A549 (cell line): Measurements from ENCODE around the gene MITF. TPM values are rescaled to one million over a fixed set of nuclear protein-coding genes. Genes with fewer than 3 reads are reported as not detected.

ENCODE experiments used
- ATAC-seq, 2 experiments: fragments of 200-7000 bp in 1 of 2; fragments of >200 bp in 1 of 2; cut with Nextera tagmentation in 1 of 2; cut with Tn5 transposase in 1 of 2; 3 replicates each; pipeline versions ENCODE4 v1.8.0 to v1.9.1; 2018 to 2020; ENCODE audit warnings: mild to moderate bottlenecking in 1 of 2, moderate library complexity in 1 of 2
- CTCF ChIA-PET: fragments of 300-600 bp; sonication (Branson Sonifier 250); formaldehyde crosslinking; extraction: SDS; loops from one replicate; lab custom pipeline; 2021; ENCODE audit warnings: antibody characterized with exemption, inconsistent platforms; lab: Yijun Ruan, JAX
- POLR2A ChIA-PET: fragments of 350-600 bp; formaldehyde crosslinking; extraction: SDS; loops from one replicate; lab custom pipeline; 2021; ENCODE audit warnings: antibody characterized with exemption, inconsistent platforms; lab: Yijun Ruan, JAX
- DNase-seq, 2 experiments: peaks; one replicate each; pipeline versions ENCODE4 v3.0.0 to v3.0.0-alpha.2; 2011 to 2016; ENCODE audit warnings: low read depth in 1 of 2, low spot score in 1 of 2
- FAIRE-seq: peaks from 2 replicates; lab custom pipeline; 2011; peaks lifted over from hg19 to GRCh38; lab: Jason Lieb, UNC
- H3K27ac ChIP-seq, 2 experiments: fragments of >200 bp; sonication (Bioruptor Twin); formaldehyde crosslinking; 3 replicates each; pipeline ENCODE4 v1.5.1; 2016 to 2017
- H3K4me1 ChIP-seq: fragments of >200 bp; sonication (Bioruptor Twin); formaldehyde crosslinking; 3 replicates; pipeline ENCODE4 v1.6.1; 2016
- H3K4me2 ChIP-seq: fragments of >200 bp; sonication (Bioruptor Twin); formaldehyde crosslinking; 3 replicates; pipeline ENCODE4 v1.6.1; 2016
- H3K4me3 ChIP-seq: fragments of >200 bp; sonication (Bioruptor Twin); formaldehyde crosslinking; 3 replicates; pipeline ENCODE4 v1.5.1; 2016
- H3K9me3 ChIP-seq: fragments of >200 bp; sonication (Bioruptor Twin); formaldehyde crosslinking; 3 replicates; pipeline ENCODE4 v1.6.1; 2016
- BHLHE40 ChIP-seq: IDR thresholded peaks from 2 replicates; pipeline ENCODE4 v1.6.1; 2012; ENCODE audit warnings: low read depth, low read length, inconsistent platforms
- CBX8 ChIP-seq: fragments of 200-600 bp; sonication (generic); IDR thresholded peaks from 2 replicates; pipeline ENCODE4 v1.6.1; 2016
- CEBPB ChIP-seq, 2 experiments: fragments of >200 bp in 1 of 2; sonication (Bioruptor Twin) in 1 of 2; formaldehyde crosslinking in 1 of 2; IDR thresholded peaks; 2 replicates each; pipeline ENCODE4 v1.6.1; 2012 to 2016
- CTCF ChIP-seq: fragments of >200 bp; sonication (Bioruptor Twin); formaldehyde crosslinking; IDR thresholded peaks from 3 replicates; pipeline ENCODE4 v1.5.1; 2016
- E2F6 ChIP-seq: IDR thresholded peaks from 2 replicates; pipeline ENCODE4 v1.6.1; 2012; ENCODE audit warnings: low read depth, borderline replicate concordance
- EHF ChIP-seq: fragments of 250-450 bp; sonication (Bioruptor Pico); IDR thresholded peaks from 2 replicates; pipeline ENCODE4 v1.5.0; 2020; ENCODE audit warnings: mild to moderate bottlenecking
- EHMT2 ChIP-seq: fragments of 200-600 bp; sonication (generic); IDR thresholded peaks from 2 replicates; pipeline ENCODE4 v1.6.1; 2016; ENCODE audit warnings: antibody characterized with exemption, low read depth, mild to moderate bottlenecking, moderate library complexity
- EP300 ChIP-seq, 2 experiments: fragments of >200 bp; sonication (Bioruptor Twin); formaldehyde crosslinking; IDR thresholded peaks; 2 replicates in 1 of 2; 3 replicates in 1 of 2; pipeline ENCODE4 v1.6.1; 2016 to 2017
- ESRRA ChIP-seq: fragments of 150-350 bp; IDR thresholded peaks from 2 replicates; pipeline ENCODE4 v1.6.1; 2014; ENCODE audit warnings: mild to moderate bottlenecking, low read length, borderline replicate concordance
- FOSB ChIP-seq: fragments of 250-450 bp; sonication (Bioruptor Pico); IDR thresholded peaks from 2 replicates; pipeline ENCODE4 v1.5.0; 2020; ENCODE audit warnings: mild to moderate bottlenecking, moderate library complexity
- FOSL2 ChIP-seq, 2 experiments: fragments of 450-650 bp in 1 of 2; fragments of >200 bp in 1 of 2; sonication (Bioruptor Twin) in 1 of 2; formaldehyde crosslinking; IDR thresholded peaks; 2 replicates each; pipeline versions ENCODE4 v1.5.0 to v1.6.1; 2016 to 2020; ENCODE audit warnings: mild to moderate bottlenecking in 1 of 2, moderate library complexity in 1 of 2
- FOXS1 ChIP-seq: fragments of 250-450 bp; sonication (Bioruptor Pico); IDR thresholded peaks from 2 replicates; pipeline ENCODE4 v1.5.0; 2020; ENCODE audit warnings: mild to moderate bottlenecking, moderate library complexity
- GATA3 ChIP-seq: IDR thresholded peaks from 2 replicates; pipeline ENCODE4 v1.6.1; 2012; ENCODE audit warnings: borderline replicate concordance
- HEYL ChIP-seq: fragments of 250-450 bp; sonication (Bioruptor Pico); IDR thresholded peaks from 2 replicates; pipeline ENCODE4 v1.8.0; 2021; ENCODE audit warnings: mild to moderate bottlenecking, moderate library complexity
- JUNB ChIP-seq: fragments of >200 bp; sonication (Bioruptor Twin); formaldehyde crosslinking; IDR thresholded peaks from 2 replicates; pipeline ENCODE4 v1.6.1; 2016
- POLR2AphosphoS2 ChIP-seq: conservative IDR thresholded peaks from 2 replicates; pipeline ENCODE4 v1.6.1; 2012; ENCODE audit warnings: low read length, improper control_type of control experiment, inconsistent platforms
- RAD21 ChIP-seq, 2 experiments: fragments of >200 bp in 1 of 2; sonication (Bioruptor Twin) in 1 of 2; formaldehyde crosslinking in 1 of 2; IDR thresholded peaks in 1 of 2; conservative IDR thresholded peaks in 1 of 2; 2 replicates in 1 of 2; 3 replicates in 1 of 2; pipeline ENCODE4 v1.6.1; 2012 to 2018; ENCODE audit warnings: inconsistent platforms in 1 of 2
- RNF2 ChIP-seq: fragments of 200-600 bp; sonication (generic); IDR thresholded peaks from 2 replicates; pipeline ENCODE4 v1.6.1; 2016; ENCODE audit warnings: low read depth, mild to moderate bottlenecking, antibody characterized with exemption, moderate library complexity, borderline replicate concordance
- SREBF2 ChIP-seq: fragments of 450-650 bp; IDR thresholded peaks from 2 replicates; pipeline ENCODE4 v1.6.1; 2014; ENCODE audit warnings: mild to moderate bottlenecking, moderate library complexity
- TFCP2L1 ChIP-seq: fragments of 250-450 bp; sonication (Bioruptor Pico); IDR thresholded peaks from 2 replicates; pipeline ENCODE4 v1.5.0; 2021; ENCODE audit warnings: mild to moderate bottlenecking
- TP53 ChIP-seq: fragments of 250-450 bp; sonication (Bioruptor Pico); IDR thresholded peaks from 2 replicates; pipeline ENCODE4 v1.5.0; 2021; ENCODE audit warnings: mild to moderate bottlenecking, moderate library complexity
- ZNF302 ChIP-seq: fragments of 250-450 bp; sonication (Bioruptor Pico); IDR thresholded peaks from 2 replicates; pipeline ENCODE4 v1.9.0; 2021; ENCODE audit warnings: inconsistent platforms, mild to moderate bottlenecking, moderate library complexity
- ZSCAN20 ChIP-seq: fragments of 250-450 bp; sonication (Bioruptor Pico); IDR thresholded peaks from 2 replicates; pipeline ENCODE4 v1.8.0; 2022; ENCODE audit warnings: mild to moderate bottlenecking, moderate library complexity
- WGBS: methylation state at CpG from one replicate; pipeline ENCODE4 v1.1.6; 2017; ENCODE audit errors: missing lambda C conversion rate; 5-methylcytosine and 5-hydroxymethylcytosine counted together
- polyA plus RNA-seq, 4 experiments: library from polyadenylated mRNA; depleted of rRNA in 3 of 4; stranded (reverse); fragments of >200 nt; fragmentation: RNase III in 1 of 4; extraction: RNeasy Plus Mini Kit Qiagen cat#74134 plus additional on column Dnase treatment in 1 of 4; gene quantifications; 2 replicates in 3 of 4; 3 replicates in 1 of 4; pipeline ENCODE4 v1.2.3, GENCODE V29; 2011 to 2017

The MITF gene
- polyA plus RNA-seq, 2 of the 4 experiments (the other 2 are of a cell fraction) = 14.3 to 15.9 TPM

GRCh38 chr3:69774029-69774428 lies 34.8 kb downstream of the MITF start:
- no peaks in the 10 kb centered on the region for H3K9me3 ChIP-seq
- ATAC-seq (no peak), DNase-seq (no peak), FAIRE-seq (no peak)
- WGBS = 100% methylated on average over 1 of the region's 1 CpG
- no peak overlapping the region for H3K4me3 ChIP-seq
- H3K4me2 ChIP-seq = no peak overlapping the region
- H3K4me1 ChIP-seq = peaks cover 32% of the 10 kb centered on the region
- ChIA-PET CTCF (no interaction called here), POLR2A (no interaction called here)
- no peak for TF ChIP-seq ZNF302
- no peak for TF ChIP-seq E2F6
- no peak for TF ChIP-seq FOXS1 (CRISPR knock-in tag)
- no peak overlapping the region for H3K27ac ChIP-seq

- ChIA-PET CTCF (interaction anchor here (1.8 kb wide), 2 partner anchors 16 to 17 kb away, joined by 3 to 8 read pairs; no protein-coding TSS in a partner anchor), POLR2A (no interaction called here)
- no peak overlapping the region for H3K27ac ChIP-seq
- FAIRE-seq (no peak), DNase-seq (no peak), ATAC-seq (no peak)
- no peak overlapping the region for H3K4me3 ChIP-seq
- no peak overlapping the region for H3K4me2 ChIP-seq
- peaks cover 15% of the 10 kb centered on the region for H3K4me1 ChIP-seq
- H3K9me3 ChIP-seq = no peaks in the 10 kb centered on the region
- 94% methylated on average over 3 of the region's 3 CpGs for WGBS
- TF ChIP-seq BHLHE40 = no peak
- TF ChIP-seq RNF2 = no peak
- no peak for TF ChIP-seq RAD21 (conservative IDR thresholded peaks at IDR 0.05 in 1 of 2, IDR thresholded peaks at IDR 0.05 in 1 of 2)
- TF ChIP-seq POLR2AphosphoS2 = no peak
- no peak for TF ChIP-seq FOSB (CRISPR knock-in tag)
- TF ChIP-seq TFCP2L1 = no peak
- TF ChIP-seq CTCF = no peak
- TF ChIP-seq HEYL = no peak
- no peak for TF ChIP-seq FOSL2 (IDR thresholded peaks at IDR 0.05)
- no peak for TF ChIP-seq FOSL2 (CRISPR knock-in tag; IDR thresholded peaks at IDR 0.05)
- no peak for TF ChIP-seq TP53 (CRISPR knock-in tag)
- TF ChIP-seq JUNB = no peak
- no peak for TF ChIP-seq GATA3
- no peak for TF ChIP-seq EHMT2
- TF ChIP-seq EHF (CRISPR knock-in tag) = no peak
- TF ChIP-seq EP300 (IDR thresholded peaks at IDR 0.05) = no peak
- TF ChIP-seq ZSCAN20 = no peak
Observed at GRCh38 chr3:69775751-69776150, 36.5 kb downstream of the MITF start.

GRCh38 chr3:69776289-69776688 lies 37.0 kb downstream of the MITF start:
- Histone ChIP-seq H3K4me3 (no peak overlapping the region), H3K9me3 (no peaks in the 10 kb centered on the region), H3K27ac (no peak overlapping the region)
- CTCF ChIA-PET = interaction anchor here (1.8 kb wide), 2 partner anchors 15 to 17 kb away, joined by 3 to 8 read pairs; no protein-coding TSS in a partner anchor
- TF ChIP-seq ZSCAN20 (no peak), EHF (CRISPR knock-in tag) (no peak), RNF2 (no peak), CBX8 (no peak), CEBPB (IDR thresholded peaks at IDR 0.05) (no peak), SREBF2 (no peak), ESRRA (no peak)
- TF ChIP-seq, all 56 proteins: peak for 0
- ATAC-seq = no peak
- H3K4me1 ChIP-seq = peaks cover 10% of the 10 kb centered on the region
- H3K4me2 ChIP-seq = no peak overlapping the region
- POLR2A ChIA-PET = no interaction called here
- no peak for FAIRE-seq
- DNase-seq = no peak
- 91% methylated on average over 3 of the region's 3 CpGs for WGBS
